Measurements from ENCODE around the gene GPRIN3.
"Not testable (repeated sequence)": the region's sequence is repeated elsewhere in the genome, so short reads cannot be mapped to it uniquely, and the experiment has no call there.

Gene GPRIN3

GRCh38 chr4:89217604-89218003, 90.0 kb downstream of the GPRIN3 start:
- DNase-seq (ENCODE audit: low read depth in 2 of 3, low spot score in 1 of 3), result no peak

GRCh38 chr4:89216866-89217265, 90.7 kb downstream of the GPRIN3 start:
- no peak for DNase-seq (ENCODE audit: low read depth in 2 of 3, low spot score in 1 of 3)

- DNase-seq (ENCODE audit: low read depth in 2 of 3, low spot score in 1 of 3), result no peak
These were observed 91.2 kb downstream of the GPRIN3 start for GRCh38 chr4:89216422-89216821.

DNA sequence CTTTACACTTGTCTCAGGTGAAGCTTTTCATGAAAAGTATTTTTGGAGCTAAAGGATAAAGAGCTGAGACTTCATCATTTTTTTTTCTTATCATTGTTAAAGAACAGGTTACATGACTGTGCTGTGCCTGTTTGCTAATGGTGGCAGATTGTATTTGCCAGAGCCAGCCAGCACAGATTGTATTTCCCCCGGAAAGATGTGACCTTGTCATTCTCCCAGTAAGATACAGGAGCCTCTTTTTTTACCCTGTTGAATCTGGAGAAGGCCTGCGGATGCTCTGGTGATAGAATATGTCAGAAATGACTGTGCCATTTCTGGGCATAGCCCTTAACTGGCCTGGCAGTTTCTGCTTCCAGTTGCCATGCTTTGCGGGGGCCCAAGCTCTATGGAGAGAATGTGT, 91.9 kb downstream of the GPRIN3 start:
- DNase-seq (ENCODE audit: low read depth in 2 of 3, low spot score in 1 of 3), result no peak

- no peak for DNase-seq (ENCODE audit: low read depth in 2 of 3, low spot score in 1 of 3)
These were observed 93.3 kb downstream of the GPRIN3 start for GRCh38 chr4:89214308-89214707.

- no peak for DNase-seq (ENCODE audit: low read depth in 2 of 3, low spot score in 1 of 3)
These were observed 94.3 kb downstream of the GPRIN3 start for GRCh38 chr4:89213382-89213701.

GRCh38 chr4:89212666-89213381, 94.8 kb downstream of the GPRIN3 start:
- no peak for DNase-seq (ENCODE audit: low read depth in 2 of 3, low spot score in 1 of 3)

GRCh38 chr4:89204624-89205023, 103.0 kb downstream of the GPRIN3 start:
- DNase-seq (ENCODE audit: low read depth in 2 of 3, low spot score in 1 of 3), result no peak

DNA sequence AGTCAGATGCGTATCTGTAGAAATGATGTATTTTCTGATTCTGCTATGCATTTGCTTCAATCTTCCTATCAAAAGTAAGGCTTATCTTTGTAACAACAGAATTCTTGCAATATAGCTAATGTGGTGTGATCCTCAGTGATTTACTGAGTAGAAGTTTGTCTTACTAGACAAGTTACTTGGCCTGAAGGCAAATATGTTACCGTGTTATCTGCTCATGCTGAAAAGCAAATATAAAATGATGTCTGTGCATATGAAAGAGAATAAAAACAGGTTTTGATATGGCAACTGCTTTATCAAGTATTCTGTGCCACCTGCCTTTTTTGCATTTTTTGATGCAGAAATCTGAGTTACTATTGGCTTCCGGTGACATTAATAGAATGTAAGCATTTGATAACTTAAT, 103.7 kb downstream of the GPRIN3 start:
- no peak for DNase-seq (ENCODE audit: low read depth in 2 of 3, low spot score in 1 of 3)

GRCh38 chr4:89199394-89199793, 108.2 kb downstream of the GPRIN3 start:
- not testable (repeated sequence) for DNase-seq (ENCODE audit: low read depth in 2 of 3, low spot score in 1 of 3)

DNA sequence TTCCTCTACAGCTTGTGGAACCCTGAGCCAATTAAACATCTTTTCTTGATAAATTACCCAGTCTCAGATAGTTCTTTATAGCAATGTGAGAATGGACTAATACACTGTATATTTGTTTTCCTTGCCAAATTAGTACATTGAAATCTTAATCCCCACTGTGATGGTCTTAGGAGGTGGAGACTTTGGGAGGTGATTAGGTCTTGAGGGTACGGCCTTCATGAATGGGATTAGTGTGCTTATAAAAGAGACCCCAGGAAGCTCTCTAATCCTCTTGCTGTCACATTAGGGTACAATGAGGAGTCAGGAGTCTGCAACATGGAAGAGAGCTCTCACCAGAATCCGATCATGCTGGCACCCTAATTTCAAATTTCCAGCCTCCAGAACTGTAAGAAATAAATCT, 109.7 kb downstream of the GPRIN3 start:
- no peak for DNase-seq (ENCODE audit: low read depth in 2 of 3, low spot score in 1 of 3)

GRCh38 chr4:89196745-89197144, 110.9 kb downstream of the GPRIN3 start:
- no peak for DNase-seq (ENCODE audit: low read depth in 2 of 3, low spot score in 1 of 3)

GRCh38 chr4:89196056-89196674, 111.4 kb downstream of the GPRIN3 start:
- no peak for DNase-seq (ENCODE audit: low read depth in 2 of 3, low spot score in 1 of 3)

GRCh38 chr4:89193843-89194242, 113.8 kb downstream of the GPRIN3 start:
- DNase-seq (ENCODE audit: low read depth in 2 of 3, low spot score in 1 of 3), result no peak

Data from stimulated activated CD4-positive, alpha-beta T cell treated with anti-CD3 and anti-CD28 coated beads, Interleukin-12 subunit alpha, Interleukin-12 subunit beta, amount 100 ng/mL, for 48 hours (primary cell).